GM19395 (cell line): ENCODE results near the gene LGALS9B.
"Not testable (repeated sequence)": the region's sequence is repeated elsewhere in the genome, so short reads cannot be mapped to it uniquely, and the experiment has no call there.

ENCODE experiments used
- ATAC-seq: cut with Tn5 transposase; IDR thresholded peaks from one replicate; pipeline ENCODE4 v1.9.1; 2021; ENCODE audit warnings: mild to moderate bottlenecking, moderate library complexity; ENCODE audit not compliant: unreplicated experiment

Gene LGALS9B

DNA sequence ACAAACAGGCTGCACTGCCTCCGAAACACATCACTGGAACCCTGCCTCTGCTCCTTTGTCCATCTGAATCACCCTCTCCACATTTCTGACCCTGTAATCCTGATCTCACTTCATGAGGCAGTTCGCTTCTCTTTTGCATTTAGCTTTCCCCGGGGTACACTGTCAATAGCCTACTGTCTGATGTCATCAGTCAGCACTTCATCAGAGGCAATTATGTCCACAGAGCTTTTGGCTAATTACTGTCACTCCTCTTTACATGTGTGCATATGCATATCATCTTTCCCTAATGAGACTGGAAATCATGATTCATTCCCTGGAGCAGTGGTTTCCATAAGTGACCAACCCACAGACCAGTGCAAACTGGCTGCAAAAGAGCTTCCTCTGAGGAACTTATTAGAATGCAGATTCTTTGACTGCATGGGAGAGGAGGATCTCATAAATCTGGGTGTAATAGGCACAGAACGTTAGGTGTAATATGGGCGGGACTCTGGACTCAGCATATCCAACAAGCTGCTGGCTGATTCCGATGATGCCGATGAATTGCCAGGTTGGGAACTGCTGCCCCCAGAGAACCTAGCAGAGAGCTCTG, 49.8 kb downstream of the LGALS9B start:
- ATAC-seq, result not testable (repeated sequence)

- ATAC-seq, result not testable (repeated sequence)
Observed at GRCh38 chr17:20416381-20416911, 50.9 kb downstream of the LGALS9B start.

- not testable (repeated sequence) for ATAC-seq
Observed at GRCh38 chr17:20415479-20415878, 51.9 kb downstream of the LGALS9B start.

DNA sequence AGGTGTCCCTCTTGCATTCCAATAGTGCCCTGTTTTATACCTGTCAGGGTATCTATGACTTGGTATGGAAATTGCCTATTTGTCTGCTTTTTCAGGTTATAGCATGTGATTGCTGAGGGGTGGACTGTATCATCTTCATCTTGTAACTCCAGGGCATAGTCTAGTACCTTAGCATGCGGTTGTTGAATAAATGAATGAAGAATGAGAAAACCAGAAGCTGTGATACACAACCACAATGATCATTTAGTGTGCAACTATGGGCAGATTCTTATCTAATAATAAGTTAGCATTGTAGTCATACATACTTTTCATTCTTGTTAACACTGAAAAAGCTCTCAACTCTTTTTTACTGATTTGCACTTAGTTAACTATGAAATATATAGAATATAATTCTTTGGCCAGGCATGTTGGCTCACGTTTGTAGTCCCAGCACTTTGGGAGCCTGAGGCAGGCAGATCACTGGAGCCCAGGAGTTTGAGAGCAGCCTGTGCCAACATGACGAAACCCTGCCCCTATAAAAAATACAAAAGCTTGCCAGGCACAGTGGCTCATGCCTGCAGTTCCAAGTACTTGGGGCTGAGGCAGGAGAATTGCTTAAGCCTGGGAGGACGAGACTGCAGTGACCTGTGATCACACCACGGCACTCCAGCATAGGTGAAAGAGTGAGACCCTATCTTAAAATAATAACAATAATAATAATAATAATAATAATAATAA, 65.9 kb downstream of the LGALS9B start:
- ATAC-seq, result not testable (repeated sequence)

GRCh38 chr17:20400559-20401305, 66.6 kb downstream of the LGALS9B start:
- not testable (repeated sequence) for ATAC-seq
